CD4-positive, CD25-positive, alpha-beta regulatory T cell (primary cell): Measurements from ENCODE around the gene FRG2B. TPM values are rescaled to one million over a fixed set of nuclear protein-coding genes. Genes with fewer than 3 reads are reported as not detected.
"Not testable (repeated sequence)": the region's sequence is repeated elsewhere in the genome, so short reads cannot be mapped to it uniquely, and the experiment has no call there.

ENCODE experiments used
- ATAC-seq, 2 donors: fragments of 150-1000 bp; cut with Tn5 transposase; one replicate each; pipeline ENCODE4 v1.10.0; 2021; ENCODE audit warnings: low read depth in 2 of 2, moderate number of reproducible peaks in 2 of 2, moderate library complexity in 1 of 2
- DNase-seq, 3 donors: peaks; one replicate each; pipeline versions ENCODE4 v3.0.0 to v3.0.0-alpha.2; 2012 to 2022; ENCODE audit warnings: mixed read lengths in 1 of 3
- H3K27ac ChIP-seq: one replicate; pipeline ENCODE4 v1.7.0; 2013; ENCODE audit warnings: mild to moderate bottlenecking, low read length; ENCODE audit not compliant: insufficient read depth, poor library complexity, severe bottlenecking
- H3K27me3 ChIP-seq: one replicate; pipeline ENCODE4 v1.7.0; 2013; ENCODE audit warnings: low read length; ENCODE audit not compliant: control insufficient read depth, insufficient read depth
- H3K36me3 ChIP-seq: one replicate; pipeline ENCODE4 v1.7.0; 2013; ENCODE audit warnings: mild to moderate bottlenecking, low read length, moderate library complexity; ENCODE audit not compliant: control insufficient read depth, insufficient read depth
- H3K4me1 ChIP-seq: 2 replicates; pipeline ENCODE4 v1.7.0; 2013; ENCODE audit warnings: mild to moderate bottlenecking, low read length; ENCODE audit not compliant: insufficient read depth, control insufficient read depth, poor library complexity, severe bottlenecking
- H3K4me3 ChIP-seq: one replicate; pipeline ENCODE4 v1.7.0; 2013; ENCODE audit warnings: low read depth, mild to moderate bottlenecking, low read length, moderate library complexity
- H3K9me3 ChIP-seq, 2 experiments: 1 replicate in 1 of 2; 2 replicates in 1 of 2; pipeline ENCODE4 v1.7.0; 2013; ENCODE audit warnings: low read length in 2 of 2, mild to moderate bottlenecking in 1 of 2, moderate library complexity in 1 of 2; ENCODE audit not compliant: control insufficient read depth in 2 of 2
- H3K27ac Mint-ChIP-seq, 3 donors: one replicate each; pipeline ENCODE4 v1.8.0; 2020 to 2022; ENCODE audit warnings: mild to moderate bottlenecking in 3 of 3, mixed read lengths in 3 of 3, moderate library complexity in 2 of 3
- H3K27me3 Mint-ChIP-seq: one replicate; pipeline ENCODE4 v1.8.0; 2022; ENCODE audit warnings: mild to moderate bottlenecking, mixed read lengths
- H3K36me3 Mint-ChIP-seq: one replicate; pipeline ENCODE4 v1.8.0; 2020; ENCODE audit warnings: mixed read lengths
- H3K4me1 Mint-ChIP-seq, 4 donors: one replicate each; pipeline ENCODE4 v1.8.0; 2020 to 2022; ENCODE audit warnings: mixed read lengths in 4 of 4, mild to moderate bottlenecking in 1 of 4
- H3K4me3 Mint-ChIP-seq, 4 donors: one replicate each; pipeline ENCODE4 v1.8.0; 2020 to 2022; ENCODE audit warnings: mild to moderate bottlenecking in 4 of 4, mixed read lengths in 4 of 4, moderate library complexity in 3 of 4
- H3K9me3 Mint-ChIP-seq, 7 donors: one replicate each; pipeline ENCODE4 v1.8.0; 2020 to 2022; ENCODE audit warnings: mixed read lengths in 7 of 7, mild to moderate bottlenecking in 3 of 7, moderate library complexity in 2 of 7
- polyA plus RNA-seq, 4 donors: library from polyadenylated mRNA; unstranded; fragments of 300-500 nt; fragmentation: Illumina TruSeq; gene quantifications; one replicate each; pipeline ENCODE4 v1.2.3, GENCODE V29; 2021
- total RNA-seq: library from RNA; stranded (reverse); gene quantifications from one replicate; pipeline ENCODE4 v1.2.3, GENCODE V29; 2022

The FRG2B gene
- total and polyA plus RNA-seq, 5 donors from 2014 or later, result not detected

DNA sequence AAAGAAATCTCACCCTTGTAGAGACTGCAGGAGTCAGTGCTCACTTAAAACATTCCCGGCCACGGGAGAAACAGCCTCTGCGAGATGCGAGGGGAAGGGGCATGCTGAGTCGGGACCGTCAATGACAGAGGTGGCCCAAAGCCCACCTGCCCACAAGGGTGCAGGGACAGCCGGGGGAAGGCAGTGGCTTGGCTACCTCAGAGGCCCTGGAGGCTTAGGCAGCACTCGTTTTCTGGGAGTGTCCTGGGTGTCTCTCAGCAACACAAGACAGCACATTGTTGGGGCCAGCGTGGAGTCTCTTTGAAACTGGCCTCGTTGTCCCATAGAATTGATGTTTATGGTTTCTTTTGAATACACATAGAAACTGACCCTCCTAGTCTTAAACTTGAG lies 35.6 kb downstream of the FRG2B start:
- Histone ChIP-seq H3K4me3 (no peak overlapping the region), H3K27me3 (peaks cover 5% of the 10 kb centered on the region), H3K27ac (no peak overlapping the region), H3K4me1 (no peaks in the 10 kb centered on the region), H3K36me3 (no peaks in the 10 kb centered on the region), H3K9me3 (no peaks in the 10 kb centered on the region)
- ATAC-seq, result no peak
- DNase-seq, result no peak
- H3K4me3 Mint-ChIP-seq, result no peak overlapping the region
- no peaks in the 10 kb centered on the region for H3K36me3 Mint-ChIP-seq
- peaks cover 42% of the 10 kb centered on the region for H3K27me3 Mint-ChIP-seq
- no peak overlapping the region for H3K27ac Mint-ChIP-seq
- no peaks in the 10 kb centered on the region for H3K4me1 Mint-ChIP-seq
- peaks cover 0 to 1% (median 0%) of the 10 kb centered on the region in 7 donors for H3K9me3 Mint-ChIP-seq

DNA sequence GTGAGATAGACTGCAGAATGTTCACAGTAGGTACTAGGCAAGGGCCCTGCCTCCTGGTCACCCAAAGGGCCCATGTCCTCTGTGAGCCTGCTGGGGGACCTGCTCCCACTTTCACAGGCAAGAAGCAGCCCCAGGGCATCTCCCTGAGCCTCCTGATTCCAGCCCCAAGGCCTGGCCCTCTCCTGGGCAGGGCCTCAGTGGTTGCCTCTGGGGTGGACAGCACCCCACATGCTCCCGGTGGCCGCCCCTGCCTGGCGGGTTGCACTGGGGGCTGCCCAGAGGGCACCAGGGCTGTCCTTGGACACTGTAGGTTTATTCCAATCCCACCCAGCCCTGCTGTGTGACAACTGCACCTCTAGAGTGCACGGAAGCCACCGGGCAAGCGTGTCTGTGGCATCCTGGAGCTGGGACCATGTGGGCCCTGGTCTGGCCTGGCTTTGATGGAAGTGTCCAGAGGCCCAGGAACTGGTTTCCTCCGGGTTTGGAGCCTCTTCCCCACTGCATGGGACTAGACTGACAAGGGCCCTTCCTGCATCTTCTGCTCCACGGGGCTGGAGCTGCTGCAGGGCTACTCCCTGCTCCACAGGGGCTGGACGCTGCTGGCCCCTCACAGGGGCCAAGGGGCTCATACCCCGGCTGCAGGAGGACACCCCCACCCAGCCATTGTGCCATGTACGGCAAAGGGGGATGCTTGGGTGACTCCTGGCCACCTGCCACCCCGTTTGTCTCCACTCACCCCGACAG lies 36.2 kb downstream of the FRG2B start:
- Histone ChIP-seq H3K9me3 (no peaks in the 10 kb centered on the region), H3K36me3 (no peaks in the 10 kb centered on the region), H3K4me1 (no peaks in the 10 kb centered on the region), H3K27me3 (peaks cover 5% of the 10 kb centered on the region), H3K4me3 (no peak overlapping the region), H3K27ac (no peak overlapping the region)
- DNase-seq, result no peak
- Mint-ChIP-seq H3K9me3 (peaks cover 0 to 1% (median 0%) of the 10 kb centered on the region in 7 donors), H3K27ac (no peak overlapping the region), H3K4me1 (no peaks in the 10 kb centered on the region), H3K36me3 (no peaks in the 10 kb centered on the region), H3K27me3 (peaks cover 36% of the 10 kb centered on the region), H3K4me3 (no peak overlapping the region)
- no peak for ATAC-seq

DNA sequence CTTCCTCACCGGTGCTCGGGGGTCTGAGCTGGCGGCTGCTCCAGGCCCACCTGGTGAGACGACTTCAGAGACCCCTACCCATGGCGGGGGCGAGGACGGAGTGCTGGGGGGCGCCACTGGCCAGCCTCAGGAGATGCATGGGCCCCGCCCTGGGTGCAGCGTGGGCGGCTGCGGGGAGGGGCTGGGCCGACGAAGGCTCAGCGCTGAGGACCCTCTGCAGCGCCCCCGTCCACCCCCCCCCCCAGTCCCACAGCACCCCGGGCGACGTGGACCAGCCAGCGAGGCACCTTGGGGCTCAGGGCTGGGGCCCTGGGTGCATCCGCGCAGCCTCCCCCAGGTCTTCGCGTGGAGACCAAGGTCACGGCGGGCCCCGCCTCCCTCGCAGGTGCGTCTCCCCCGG lies 49.6 kb downstream of the FRG2B start:
- H3K9me3 ChIP-seq, result peaks cover 13 to 15% of the 10 kb centered on the region in 2 experiments
- H3K27ac Mint-ChIP-seq, ATAC-seq: not testable (repeated sequence)

More for the DNA sequence above, 49.6 kb downstream of the FRG2B start:
- H3K4me3 Mint-ChIP-seq, H3K36me3 Mint-ChIP-seq, H3K4me1 ChIP-seq, H3K27ac ChIP-seq, H3K36me3 ChIP-seq, DNase-seq, H3K27me3 ChIP-seq, H3K27me3 Mint-ChIP-seq, H3K4me1 Mint-ChIP-seq, H3K4me3 ChIP-seq: not testable (repeated sequence)
- H3K9me3 Mint-ChIP-seq, result peaks cover 0 to 14% (median 5%) of the 10 kb centered on the region in 7 donors

Other genes starting within 250 kb of the FRG2B start
- 6.7 TPM for gene PAOX, start 247.5 kb downstream of the FRG2B start, total RNA-seq
- 10 to 100 TPM; 10.1 to 14.3 (median 11.2) TPM for gene PAOX, start 247.5 kb downstream of the FRG2B start, polyA plus RNA-seq
- gene MTG1, start 232.6 kb downstream of the FRG2B start, total RNA-seq, result 60.8 TPM
- 10 to 100 TPM; 36.7 to 46.7 (median 37.2) TPM for gene MTG1, start 232.6 kb downstream of the FRG2B start, polyA plus RNA-seq
- gene SPRN, start 202.2 kb downstream of the FRG2B start, total RNA-seq, result not detected
- gene SPRN, start 202.2 kb downstream of the FRG2B start, polyA plus RNA-seq, result under 1 TPM; 0.10 to 0.77 (median 0.25) TPM
- gene SCART1, start 172.8 kb downstream of the FRG2B start, total RNA-seq, result 5.6 TPM
- under 1 TPM in 2 of 4 donors, not detected in 2; 0.03 to 0.29 TPM for gene SCART1, start 172.8 kb downstream of the FRG2B start, polyA plus RNA-seq
- 0.37 TPM for gene CYP2E1, start 99.4 kb downstream of the FRG2B start, total RNA-seq
- gene CYP2E1, start 99.4 kb downstream of the FRG2B start, polyA plus RNA-seq, result under 1 TPM in 1 of 4 donors, not detected in 3; 0.09 TPM
- 1.7 TPM for gene SYCE1, start 61.2 kb downstream of the FRG2B start, total RNA-seq
- gene SYCE1, start 61.2 kb downstream of the FRG2B start, polyA plus RNA-seq, result under 1 TPM in 2 of 4 donors, not detected in 2; 0.09 to 0.70 TPM